ENCODE measurements around the gene NADSYN1. TPM values are rescaled to one million over a fixed set of nuclear protein-coding genes. Genes with fewer than 3 reads are reported as not detected.

NADSYN1 gene
- polyA plus RNA-seq, 1 donor: 78.4 TPM

DNA sequence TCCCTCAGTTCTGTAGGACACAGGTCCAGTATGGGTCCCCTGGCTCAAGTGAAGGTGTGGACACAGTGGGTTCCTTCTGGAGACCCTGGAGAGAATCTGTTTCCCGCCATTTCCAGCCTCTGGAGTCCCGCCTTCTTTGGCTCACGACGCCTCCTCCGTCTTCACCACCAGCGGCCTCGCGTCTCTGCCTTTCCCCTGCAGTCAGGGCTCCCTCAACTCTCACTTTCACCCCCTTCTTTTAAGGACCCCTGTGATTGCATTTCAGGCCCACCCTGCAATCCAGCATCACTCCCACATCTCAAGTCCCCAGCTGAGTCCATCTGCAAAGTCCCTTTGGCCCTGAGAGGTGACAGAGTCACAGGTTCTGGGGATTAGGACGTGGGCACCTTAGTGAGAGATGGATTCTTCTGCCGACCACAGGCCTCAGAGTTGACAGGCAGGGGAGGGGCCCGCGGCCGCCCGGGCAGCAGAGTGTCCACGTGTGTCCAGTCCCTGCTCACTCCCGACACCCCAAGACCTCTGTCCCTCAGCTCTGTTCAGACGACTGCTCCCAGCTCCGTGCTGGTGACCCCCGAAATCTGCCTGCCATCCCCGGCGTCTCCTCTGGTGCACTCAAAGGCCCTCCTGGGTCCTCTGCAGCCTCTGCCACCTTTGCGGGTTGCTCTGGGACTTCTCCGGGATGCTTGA, 37.2 kb downstream of the NADSYN1 start:
- DNase-seq: no peak

- DNase-seq: no peak
Measured at GRCh38 chr11:71490731-71491390, 37.9 kb downstream of the NADSYN1 start.

DNA sequence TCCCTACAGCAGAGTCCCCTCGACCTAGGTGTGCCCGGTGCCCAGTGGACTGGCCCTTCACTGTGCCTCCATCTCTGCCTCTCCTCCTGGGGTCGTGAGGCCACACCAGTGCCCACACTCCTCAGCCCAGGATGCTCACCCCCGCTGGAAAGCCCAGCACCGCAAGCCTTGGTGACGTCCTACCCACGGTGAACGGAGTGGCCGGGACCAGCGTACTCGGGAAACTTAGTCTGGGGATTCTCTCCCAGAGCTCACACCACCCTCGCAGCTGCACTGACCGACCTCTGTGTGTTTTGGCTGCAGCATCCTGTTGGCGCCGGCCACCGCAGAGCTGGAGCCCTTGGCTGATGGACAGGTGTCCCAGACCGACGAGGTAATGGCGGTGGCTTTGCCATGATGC, 38.5 kb downstream of the NADSYN1 start:
- no peak for DNase-seq

DNA sequence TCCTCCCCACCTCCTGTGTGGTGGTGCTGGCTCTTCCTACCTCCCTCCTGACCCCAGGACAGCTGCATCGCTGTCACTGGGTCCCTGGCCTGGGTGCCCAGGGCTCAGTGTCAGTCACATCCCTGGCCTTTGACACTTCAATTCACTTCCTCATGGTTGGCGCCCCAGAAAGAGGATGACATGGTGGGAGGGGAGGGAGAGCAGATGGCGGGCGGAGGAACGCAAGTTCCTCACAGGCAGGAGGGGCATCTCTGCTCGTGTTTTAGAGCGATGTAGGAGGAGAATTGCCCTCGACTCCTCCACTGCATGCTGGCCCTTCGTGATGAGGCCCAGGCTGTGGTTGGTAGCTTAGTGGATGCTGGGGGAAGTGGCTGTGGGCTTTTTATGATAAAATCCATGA, 38.9 kb downstream of the NADSYN1 start:
- DNase-seq: no peak

GRCh38 chr11:71495286-71496230, 42.6 kb downstream of the NADSYN1 start:
- DNase-seq: no peak

DNA sequence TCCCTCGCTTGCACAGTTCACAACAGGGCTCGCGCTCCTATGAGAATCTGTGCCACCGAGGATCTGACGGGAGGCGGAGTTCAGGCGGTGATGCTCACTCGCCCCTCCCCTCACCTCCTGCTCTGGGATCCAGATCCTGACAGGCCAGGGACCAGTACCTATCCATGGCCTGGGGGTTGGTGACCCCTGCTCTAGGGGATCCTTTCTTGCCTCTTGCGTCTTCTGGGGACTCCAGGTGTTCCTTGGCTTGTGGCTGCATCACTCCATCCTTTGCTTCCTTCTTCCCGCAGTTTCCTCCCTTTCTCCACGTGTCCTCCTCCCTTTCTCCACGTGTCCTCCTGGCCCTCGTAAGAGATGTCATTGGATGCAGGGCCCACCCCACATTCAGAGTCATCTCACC, 43.4 kb downstream of the NADSYN1 start:
- DNase-seq: no peak

GRCh38 chr11:71498091-71498490, 45.1 kb downstream of the NADSYN1 start:
- no peak for DNase-seq

DNA sequence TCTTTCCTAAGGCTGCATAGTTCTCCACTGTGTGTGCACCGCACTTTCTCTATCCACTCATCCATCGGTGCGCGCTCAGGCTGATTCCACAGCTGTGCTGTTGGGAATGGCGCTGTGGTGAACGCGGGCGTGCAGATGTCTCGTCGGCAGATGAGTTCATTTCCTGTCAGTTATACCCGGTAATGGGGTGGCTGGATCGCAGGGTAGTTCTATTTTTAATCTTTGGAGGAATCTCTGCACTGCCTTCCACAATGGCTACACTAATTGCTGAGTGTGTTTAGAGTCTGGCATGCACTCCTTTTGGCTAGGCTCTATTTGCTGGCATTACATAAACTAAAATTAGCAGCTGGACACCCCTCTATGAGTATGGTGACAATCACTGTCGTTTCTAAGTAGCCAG, 46.1 kb downstream of the NADSYN1 start:
- no peak for DNase-seq

DNA sequence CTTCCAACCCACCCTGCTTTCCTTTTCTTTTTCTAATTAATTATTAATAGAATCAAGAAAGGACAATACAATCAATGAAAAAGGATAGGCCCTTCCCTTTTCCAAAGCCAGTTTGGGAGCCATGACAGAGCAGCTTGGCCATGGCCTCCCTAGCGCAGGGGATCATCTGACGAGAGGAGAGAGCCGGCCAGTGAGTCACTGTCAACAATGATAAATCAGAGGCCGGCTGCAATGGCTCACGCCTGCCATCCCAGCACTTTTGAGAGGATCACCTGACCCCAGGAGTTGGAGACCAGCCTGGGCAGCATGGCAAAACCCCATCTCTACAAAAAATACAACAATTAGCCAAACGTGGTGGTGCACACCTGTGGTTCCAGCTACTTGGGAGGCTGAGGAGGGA, 46.5 kb downstream of the NADSYN1 start:
- no peak for DNase-seq

DNA sequence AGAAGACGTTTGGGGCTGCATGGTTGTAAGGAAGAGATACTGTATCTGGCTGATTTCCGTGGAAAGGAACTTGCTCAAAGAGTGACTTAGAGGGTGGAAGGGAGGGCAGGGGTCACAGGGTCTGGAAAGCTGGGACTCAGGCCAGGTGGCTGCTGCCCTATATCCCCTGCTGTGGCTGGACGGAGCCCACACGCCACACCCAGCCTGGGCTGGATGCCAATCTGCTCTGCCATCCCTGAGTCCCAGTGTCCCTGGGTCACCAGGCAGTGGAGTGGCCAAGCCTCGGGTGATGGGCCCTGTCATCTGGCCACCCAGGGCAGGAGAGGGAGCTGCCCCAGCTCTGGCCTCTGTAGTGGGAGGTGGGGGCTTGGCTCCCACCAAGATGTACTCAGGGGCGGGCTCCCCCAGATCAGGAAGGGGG, 47.6 kb downstream of the NADSYN1 start:
- DNase-seq: no peak

- DNase-seq: no peak
Measured at GRCh38 chr11:71501071-71501985, 48.3 kb downstream of the NADSYN1 start.

GRCh38 chr11:71502026-71502425, 49.0 kb downstream of the NADSYN1 start:
- DNase-seq: no peak

- DNase-seq: no peak
Measured at GRCh38 chr11:71502871-71503435, 50.0 kb downstream of the NADSYN1 start.

DNA sequence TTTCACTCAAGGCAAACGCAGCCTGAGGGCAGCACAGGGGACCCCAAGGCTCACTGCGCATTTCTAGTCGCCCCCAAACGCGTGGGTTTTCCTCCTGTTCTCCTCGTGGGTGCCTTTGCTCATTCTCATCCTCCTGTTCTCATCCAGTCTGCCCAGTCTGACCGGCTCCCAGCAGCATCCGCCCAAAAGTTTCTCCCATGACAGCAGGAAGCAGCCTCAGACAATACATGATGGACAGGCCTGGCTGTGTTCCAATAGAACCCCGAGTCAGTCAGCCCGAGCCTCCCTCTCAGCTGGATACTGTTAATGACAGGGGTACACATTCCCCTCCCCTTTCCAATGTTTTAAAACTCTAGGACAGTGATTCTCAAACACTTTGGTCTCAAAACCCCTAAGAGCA, 51.5 kb downstream of the NADSYN1 start:
- no peak for DNase-seq

DNA sequence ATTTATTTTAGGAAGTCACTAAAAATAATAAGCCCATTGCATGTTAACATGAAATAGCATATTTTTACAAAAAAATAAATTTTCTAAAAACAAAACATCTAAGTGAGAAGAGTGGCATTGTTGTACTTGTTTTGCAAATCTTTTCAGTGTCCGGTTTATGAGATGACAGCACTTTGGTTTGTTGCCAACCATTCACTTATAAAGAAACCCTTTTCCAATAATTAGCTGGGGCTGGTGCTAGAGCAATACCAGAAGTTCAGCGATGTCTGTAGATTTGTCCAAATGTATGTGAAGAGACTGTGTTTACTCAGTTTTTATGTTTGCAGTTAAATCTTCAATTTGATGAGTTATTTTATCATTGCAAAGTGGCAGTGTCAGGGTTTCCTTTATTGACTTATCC, 52.0 kb downstream of the NADSYN1 start:
- DNase-seq: no peak

GRCh38 chr11:71505781-71506180, 52.8 kb downstream of the NADSYN1 start:
- no peak for DNase-seq

DNA sequence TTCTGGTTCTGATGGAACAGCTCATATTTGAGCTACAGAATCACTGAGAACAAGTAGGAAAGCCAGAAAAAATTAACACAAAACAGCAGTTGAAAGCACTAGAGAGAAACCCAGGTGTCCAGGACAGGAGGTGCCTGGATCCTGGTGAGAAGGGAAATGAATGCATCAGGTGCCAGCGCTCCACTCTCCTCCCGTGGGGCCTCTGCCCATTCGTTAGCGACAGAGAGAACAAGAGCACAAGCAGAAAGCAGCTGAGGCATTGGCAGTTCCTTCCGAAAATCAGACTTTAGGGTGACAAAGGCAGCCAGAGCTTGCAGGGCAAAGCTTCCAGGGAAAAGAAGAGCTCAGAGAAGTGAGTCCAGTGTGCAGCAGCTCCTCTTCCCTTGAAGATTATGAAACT, 54.1 kb downstream of the NADSYN1 start:
- no peak for DNase-seq

DNA sequence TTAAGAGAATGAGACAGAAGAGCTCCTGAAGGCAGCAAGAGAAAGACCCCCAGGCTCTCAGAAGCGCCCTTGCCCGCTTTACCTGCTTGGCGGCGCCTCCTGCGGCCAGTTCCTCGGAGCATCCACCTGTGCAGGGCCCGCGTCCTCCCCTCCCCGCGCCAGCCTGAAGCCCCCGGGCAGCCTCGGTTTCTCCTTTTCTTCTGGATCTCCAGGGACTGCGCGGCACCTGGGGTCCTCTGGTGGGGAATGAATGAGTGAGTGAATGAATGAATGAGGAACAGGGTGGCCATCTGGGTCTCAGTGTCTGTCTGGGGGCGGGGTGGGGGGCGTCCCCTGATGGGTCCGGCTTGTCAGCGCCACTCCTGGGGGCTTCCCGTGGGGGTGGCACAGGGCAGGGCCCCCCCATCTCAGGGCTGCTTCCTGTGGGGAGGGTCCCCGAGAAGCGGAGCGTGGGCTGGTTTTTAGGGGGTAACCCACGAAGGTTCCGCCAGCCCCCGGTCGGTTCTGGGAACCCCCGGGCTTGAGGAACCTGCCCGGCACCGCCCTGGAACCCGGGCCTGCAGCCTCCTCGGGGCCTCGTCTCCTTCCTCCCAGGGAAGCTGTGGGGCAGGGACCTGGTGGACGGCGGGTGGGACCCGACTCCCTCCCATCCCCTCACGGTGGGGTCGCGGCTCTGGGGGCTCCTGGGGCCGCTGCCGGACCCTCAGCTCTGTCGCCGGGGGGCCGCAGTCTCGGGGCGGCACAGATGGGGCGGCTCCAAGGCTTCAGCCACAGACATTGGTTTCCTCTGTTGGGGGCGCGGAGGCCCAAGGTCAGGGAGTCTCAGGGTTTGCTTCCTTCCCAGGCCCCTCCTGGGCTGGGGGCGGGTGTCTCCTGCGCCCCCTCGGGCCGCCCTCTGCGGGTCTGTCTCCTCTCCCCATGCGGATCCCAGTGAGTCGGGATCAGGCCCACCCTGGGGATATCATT, 65.8 kb downstream of the NADSYN1 start:
- DNase-seq: no peak

- DNase-seq: no peak
Measured at GRCh38 chr11:71519546-71519945, 66.5 kb downstream of the NADSYN1 start.
